D721Med (cell line): ENCODE results near the gene ERN1.

ENCODE experiments used
- DNase-seq: peaks from one replicate; pipeline ENCODE4 v3.0.0; 2011; ENCODE audit warnings: low spot score; ENCODE audit not compliant: insufficient read length
- FAIRE-seq: peaks from 2 replicates; lab custom pipeline; 2011; peaks lifted over from hg19 to GRCh38; lab: Jason Lieb, UNC
- TF ChIP-seq, protein P1 (sequence below): IDR thresholded peaks from 2 replicates; pipeline ENCODE4 v1.5.1; 2012; ENCODE audit warnings: mild to moderate bottlenecking, control low read depth; ENCODE audit not compliant: insufficient read depth; ENCODE audit errors: missing control alignments

Gene ERN1

DNA sequence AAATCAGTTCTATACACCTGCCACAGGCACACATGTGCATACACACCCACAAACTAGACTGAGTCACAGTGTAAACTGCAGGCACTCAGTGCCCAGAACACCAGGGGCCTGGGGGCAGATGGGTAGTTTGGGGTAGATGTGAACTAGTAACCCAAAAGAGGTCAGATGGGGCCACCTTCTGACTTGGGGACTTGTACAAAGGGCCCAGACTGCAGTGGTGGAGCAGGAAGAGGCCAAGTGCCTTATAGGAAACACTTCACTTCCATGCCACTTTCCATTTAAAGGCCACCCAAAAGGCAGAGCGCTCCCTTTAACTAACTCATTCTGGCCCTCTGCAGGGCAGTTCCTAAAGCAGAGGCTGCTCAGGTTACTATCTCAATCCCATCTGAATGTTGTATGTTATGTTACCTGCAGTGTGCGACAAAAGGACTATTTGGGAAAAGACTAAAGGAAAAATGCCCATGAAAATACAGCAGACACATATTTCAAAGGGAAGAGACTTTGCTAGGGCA lies 27.8 kb upstream of the ERN1 start:
- FAIRE-seq (no peak), DNase-seq (no peak)
- TF ChIP-seq, protein P1, sequence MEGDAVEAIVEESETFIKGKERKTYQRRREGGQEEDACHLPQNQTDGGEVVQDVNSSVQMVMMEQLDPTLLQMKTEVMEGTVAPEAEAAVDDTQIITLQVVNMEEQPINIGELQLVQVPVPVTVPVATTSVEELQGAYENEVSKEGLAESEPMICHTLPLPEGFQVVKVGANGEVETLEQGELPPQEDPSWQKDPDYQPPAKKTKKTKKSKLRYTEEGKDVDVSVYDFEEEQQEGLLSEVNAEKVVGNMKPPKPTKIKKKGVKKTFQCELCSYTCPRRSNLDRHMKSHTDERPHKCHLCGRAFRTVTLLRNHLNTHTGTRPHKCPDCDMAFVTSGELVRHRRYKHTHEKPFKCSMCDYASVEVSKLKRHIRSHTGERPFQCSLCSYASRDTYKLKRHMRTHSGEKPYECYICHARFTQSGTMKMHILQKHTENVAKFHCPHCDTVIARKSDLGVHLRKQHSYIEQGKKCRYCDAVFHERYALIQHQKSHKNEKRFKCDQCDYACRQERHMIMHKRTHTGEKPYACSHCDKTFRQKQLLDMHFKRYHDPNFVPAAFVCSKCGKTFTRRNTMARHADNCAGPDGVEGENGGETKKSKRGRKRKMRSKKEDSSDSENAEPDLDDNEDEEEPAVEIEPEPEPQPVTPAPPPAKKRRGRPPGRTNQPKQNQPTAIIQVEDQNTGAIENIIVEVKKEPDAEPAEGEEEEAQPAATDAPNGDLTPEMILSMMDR, result no peak

DNA sequence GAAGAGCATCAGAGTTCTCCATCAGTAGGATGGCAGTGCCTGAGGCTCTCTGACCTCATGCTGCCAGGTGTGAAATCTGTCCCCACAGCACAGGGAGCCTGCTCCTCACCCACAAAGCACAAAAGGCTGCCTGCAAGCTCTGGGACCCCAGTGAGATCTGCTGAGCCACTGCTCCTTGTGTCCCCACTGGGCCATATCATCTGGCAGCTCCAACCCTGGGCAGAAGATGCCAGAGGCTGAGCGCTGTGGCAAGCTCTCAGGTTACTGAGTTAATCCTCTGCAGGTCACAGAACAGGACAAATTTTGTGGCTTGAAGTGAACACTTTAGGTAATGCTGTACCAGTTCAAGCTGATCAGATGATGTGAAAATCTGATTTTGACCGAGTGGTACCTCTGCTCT lies 26.7 kb upstream of the ERN1 start:
- DNase-seq (no peak), FAIRE-seq (no peak)
- TF ChIP-seq, protein P1, result no peak

GRCh38 chr17:64155751-64156544 lies 26.0 kb upstream of the ERN1 start:
- TF ChIP-seq, protein P1, result no peak
- FAIRE-seq (no peak), DNase-seq (no peak)

DNA sequence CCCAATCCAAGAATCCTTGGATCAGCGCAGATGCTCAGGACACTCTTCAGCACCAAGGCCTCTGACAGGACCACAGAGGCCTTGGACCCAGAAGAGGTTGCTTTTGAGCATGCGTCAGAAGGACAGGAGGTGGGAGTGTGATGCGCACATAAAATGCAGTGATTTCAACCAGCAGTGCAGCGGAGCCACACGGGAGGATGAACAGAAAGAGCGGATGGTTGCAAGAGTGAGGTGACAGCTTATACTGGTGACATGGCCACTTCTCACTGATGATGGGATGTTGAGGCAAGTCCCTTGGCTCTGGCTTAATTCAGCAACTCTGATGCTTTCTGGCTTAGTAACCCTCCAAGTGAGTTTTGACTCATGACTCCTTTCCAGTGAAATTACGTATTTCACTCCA lies 25.2 kb upstream of the ERN1 start:
- no peak for DNase-seq
- FAIRE-seq, result no peak
- TF ChIP-seq, protein P1, result no peak

DNA sequence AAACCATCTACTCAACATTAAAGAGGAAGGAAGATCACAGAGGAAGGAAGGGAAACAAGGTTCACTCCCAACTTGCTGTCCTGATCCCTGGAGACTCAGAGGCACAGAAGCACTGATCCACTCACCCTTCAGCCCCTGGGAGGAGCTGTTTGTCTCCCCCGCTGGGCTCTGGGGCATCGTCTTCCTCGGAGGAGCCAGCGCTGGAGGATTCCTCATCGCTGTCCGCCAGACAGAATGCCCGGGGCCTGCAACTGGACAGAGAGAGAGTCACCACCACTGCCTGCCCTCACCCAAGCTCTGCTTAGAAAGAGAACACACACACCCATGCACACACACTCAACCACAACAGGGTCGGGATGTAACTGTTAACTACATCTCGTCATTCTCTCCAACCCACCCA lies 24.8 kb upstream of the ERN1 start:
- TF ChIP-seq, protein P1, result no peak
- DNase-seq, result no peak
- FAIRE-seq, result no peak

GRCh38 chr17:64154313-64154695 lies 24.4 kb upstream of the ERN1 start:
- DNase-seq (no peak), FAIRE-seq (no peak)
- TF ChIP-seq, protein P1, result no peak
